ENCODE measurements around the gene B4GALNT2.

B4GALNT2 gene

DNA sequence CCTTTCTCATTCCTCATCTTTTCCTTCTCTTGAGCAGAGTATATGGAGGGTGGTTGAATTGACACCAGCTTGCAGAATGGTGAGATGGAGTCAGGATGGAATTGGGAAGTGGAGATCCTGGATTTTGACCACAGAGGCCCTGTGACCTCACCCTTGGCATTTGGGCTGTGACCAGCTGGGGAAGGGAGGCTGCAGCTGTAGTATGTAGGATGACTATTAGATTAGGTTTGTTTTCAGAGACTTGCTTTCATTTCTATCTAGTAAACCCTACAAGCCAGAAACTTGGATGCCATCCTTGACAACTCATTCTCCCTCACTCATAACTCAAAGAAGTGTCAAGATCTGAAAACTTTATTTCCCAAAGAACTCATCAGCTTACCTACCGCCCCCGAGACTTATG lies 71.9 kb downstream of the B4GALNT2 start:
- Histone ChIP-seq H3K4me1 (ENCODE audit: insufficient read depth, low read length, poor library complexity, severe bottlenecking) (peaks cover 14% of the 10 kb centered on the region), H3F3A (ENCODE audit: low read depth) (no peaks in the 10 kb centered on the region), H4K20me1 (ENCODE audit: insufficient read depth, low read length, poor library complexity, severe bottlenecking) (no peaks in the 10 kb centered on the region), H3K36me3 (ENCODE audit: insufficient read depth, low read length) (no peaks in the 10 kb centered on the region), H3K27me3 (ENCODE audit: insufficient read depth, low read length, poor library complexity, severe bottlenecking) (no peaks in the 10 kb centered on the region), H3K9me3 (ENCODE audit: insufficient read depth, low read depth, low read length) (no peaks in the 10 kb centered on the region), H3K4me3 (ENCODE audit: low read length, poor library complexity, severe bottlenecking) (no peak overlapping the region), H3K4me2 (ENCODE audit: low read depth, low read length, poor library complexity, severe bottlenecking) (no peak overlapping the region), H3K79me2 (ENCODE audit: insufficient read depth, low read length) (no peaks in the 10 kb centered on the region), H2AFZ (ENCODE audit: low read length) (no peak overlapping the region), H3K9me2 (replicated peaks; ENCODE audit: low read depth, low read length) (no peaks in the 10 kb centered on the region), H3K9ac (ENCODE audit: low read depth, low read length, poor library complexity, severe bottlenecking) (no peak overlapping the region)
- TF ChIP-seq EZH2phosphoT487 (IDR thresholded peaks at IDR 0.05; ENCODE audit: borderline replicate concordance): no peak
- TF ChIP-seq, protein P1, sequence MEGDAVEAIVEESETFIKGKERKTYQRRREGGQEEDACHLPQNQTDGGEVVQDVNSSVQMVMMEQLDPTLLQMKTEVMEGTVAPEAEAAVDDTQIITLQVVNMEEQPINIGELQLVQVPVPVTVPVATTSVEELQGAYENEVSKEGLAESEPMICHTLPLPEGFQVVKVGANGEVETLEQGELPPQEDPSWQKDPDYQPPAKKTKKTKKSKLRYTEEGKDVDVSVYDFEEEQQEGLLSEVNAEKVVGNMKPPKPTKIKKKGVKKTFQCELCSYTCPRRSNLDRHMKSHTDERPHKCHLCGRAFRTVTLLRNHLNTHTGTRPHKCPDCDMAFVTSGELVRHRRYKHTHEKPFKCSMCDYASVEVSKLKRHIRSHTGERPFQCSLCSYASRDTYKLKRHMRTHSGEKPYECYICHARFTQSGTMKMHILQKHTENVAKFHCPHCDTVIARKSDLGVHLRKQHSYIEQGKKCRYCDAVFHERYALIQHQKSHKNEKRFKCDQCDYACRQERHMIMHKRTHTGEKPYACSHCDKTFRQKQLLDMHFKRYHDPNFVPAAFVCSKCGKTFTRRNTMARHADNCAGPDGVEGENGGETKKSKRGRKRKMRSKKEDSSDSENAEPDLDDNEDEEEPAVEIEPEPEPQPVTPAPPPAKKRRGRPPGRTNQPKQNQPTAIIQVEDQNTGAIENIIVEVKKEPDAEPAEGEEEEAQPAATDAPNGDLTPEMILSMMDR (conservative IDR thresholded peaks at IDR 0.05; ENCODE audit: low read length): no peak

DNA sequence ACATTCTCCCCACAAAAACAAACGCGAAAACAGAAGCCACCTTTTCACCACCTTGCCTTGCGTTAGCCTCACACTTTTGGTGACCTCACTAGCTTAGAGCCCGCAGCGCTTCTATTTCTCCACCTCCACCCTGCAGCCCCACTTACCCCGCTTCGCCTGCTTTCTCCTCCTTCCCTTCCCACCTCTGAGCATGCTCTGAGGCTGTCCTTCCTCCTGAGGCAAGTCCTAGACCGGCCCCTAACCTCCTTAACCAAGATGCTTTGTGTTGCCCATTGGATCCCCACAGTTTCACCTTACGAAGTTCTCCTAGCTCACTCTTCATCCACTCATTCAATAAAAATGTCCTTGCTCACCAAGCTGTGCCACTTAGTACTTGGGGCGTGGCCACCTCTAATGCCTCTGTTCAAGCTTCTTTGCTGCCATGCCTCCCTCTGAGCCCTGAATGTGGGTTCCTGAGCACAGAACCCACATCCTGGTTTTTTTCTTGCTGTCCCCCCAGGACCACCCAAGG lies 76.5 kb downstream of the B4GALNT2 start:
- H3K9ac ChIP-seq (ENCODE audit: low read depth, low read length, poor library complexity, severe bottlenecking): peak overlapping the region; percentile 83
- H2AFZ ChIP-seq (ENCODE audit: low read length): no peak overlapping the region
- peaks cover 51% of the 10 kb centered on the region for H3K4me1 ChIP-seq (ENCODE audit: insufficient read depth, low read length, poor library complexity, severe bottlenecking)
- TF ChIP-seq, protein P1 (conservative IDR thresholded peaks at IDR 0.05; ENCODE audit: low read length): no peak
- TF ChIP-seq EZH2phosphoT487 (IDR thresholded peaks at IDR 0.05; ENCODE audit: borderline replicate concordance): no peak
- H3K9me3 ChIP-seq (ENCODE audit: insufficient read depth, low read depth, low read length): no peaks in the 10 kb centered on the region
- no peaks in the 10 kb centered on the region for H4K20me1 ChIP-seq (ENCODE audit: insufficient read depth, low read length, poor library complexity, severe bottlenecking)
- H3K9me2 ChIP-seq (replicated peaks; ENCODE audit: low read depth, low read length): no peaks in the 10 kb centered on the region
- peak overlapping the region; percentile 82 for H3K4me3 ChIP-seq (ENCODE audit: low read length, poor library complexity, severe bottlenecking)
- H3F3A ChIP-seq (ENCODE audit: low read depth): no peaks in the 10 kb centered on the region
- peak overlapping the region; percentile 97 for H3K4me2 ChIP-seq (ENCODE audit: low read depth, low read length, poor library complexity, severe bottlenecking)
- H3K27me3 ChIP-seq (ENCODE audit: insufficient read depth, low read length, poor library complexity, severe bottlenecking): no peaks in the 10 kb centered on the region
- H3K79me2 ChIP-seq (ENCODE audit: insufficient read depth, low read length): peaks cover 37% of the 10 kb centered on the region
- no peaks in the 10 kb centered on the region for H3K36me3 ChIP-seq (ENCODE audit: insufficient read depth, low read length)

DNA sequence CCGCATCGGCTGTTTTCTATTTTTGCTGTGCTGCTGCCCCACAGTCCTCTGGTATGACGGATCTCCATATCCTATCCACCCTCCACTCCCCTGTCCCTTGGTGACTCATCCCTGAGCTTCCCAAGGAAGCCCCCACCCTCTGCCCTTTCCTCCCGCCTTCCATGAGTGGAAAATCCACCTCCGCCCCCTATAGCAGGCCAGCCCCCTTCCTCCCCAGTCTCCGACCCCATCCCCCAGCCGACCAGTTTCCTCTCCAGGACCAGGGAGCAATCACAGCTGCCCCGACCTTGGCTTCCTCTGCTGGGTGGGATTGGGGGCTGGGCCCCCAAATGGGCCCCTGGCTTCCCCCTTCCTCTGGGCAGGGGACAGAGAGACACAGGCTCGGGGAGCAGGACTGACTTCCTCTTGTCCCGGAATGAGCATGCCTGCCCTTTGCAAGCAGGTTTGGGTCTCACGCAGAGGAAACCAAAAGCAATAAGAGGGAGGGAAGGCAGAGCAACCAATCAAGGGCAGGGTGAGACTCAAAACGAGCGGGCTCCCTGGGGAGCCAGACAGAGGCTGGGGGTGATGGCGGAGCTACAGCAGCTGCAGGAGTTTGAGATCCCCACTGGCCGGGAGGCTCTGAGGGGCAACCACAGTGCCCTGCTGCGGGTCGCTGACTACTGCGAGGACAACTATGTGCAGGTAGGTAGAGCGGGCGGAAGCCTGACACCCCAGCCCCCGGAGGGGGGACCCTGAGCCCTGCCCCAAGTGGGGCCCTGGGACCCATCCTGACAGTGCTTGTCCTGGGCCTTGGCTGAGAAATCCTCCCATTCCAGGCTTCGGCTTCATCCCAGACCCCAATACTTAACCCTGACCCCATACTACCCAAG lies 77.8 kb downstream of the B4GALNT2 start, which contains the start of the genes ABI3 and GNGT2:
Gene ABI3, plus strand, starts transcription at position 550 of the 872 bp plus-strand sequence. Its CDS starts 18 bp downstream, at position 568.
Gene GNGT2, minus strand, starts transcription at position 417 of the 872 bp plus-strand sequence. CDS start 3,152 bp downstream, outside the sequence.
- Histone ChIP-seq H3K9me3 (ENCODE audit: insufficient read depth, low read depth, low read length) (no peaks in the 10 kb centered on the region), H3F3A (ENCODE audit: low read depth) (no peaks in the 10 kb centered on the region), H3K79me2 (ENCODE audit: insufficient read depth, low read length) (peaks cover 47% of the 10 kb centered on the region), H2AFZ (ENCODE audit: low read length) (peak within 1 kb of the TSS; percentile 32), H4K20me1 (ENCODE audit: insufficient read depth, low read length, poor library complexity, severe bottlenecking) (no peaks in the 10 kb centered on the region), H3K27me3 (ENCODE audit: insufficient read depth, low read length, poor library complexity, severe bottlenecking) (no peaks in the 10 kb centered on the region), H3K36me3 (ENCODE audit: insufficient read depth, low read length) (no peaks in the 10 kb centered on the region), H3K4me3 (ENCODE audit: low read length, poor library complexity, severe bottlenecking) (peak within 1 kb of the TSS; percentile 82), H3K4me2 (ENCODE audit: low read depth, low read length, poor library complexity, severe bottlenecking) (peak within 1 kb of the TSS; percentile 97), H3K4me1 (ENCODE audit: insufficient read depth, low read length, poor library complexity, severe bottlenecking) (peaks cover 59% of the 10 kb centered on the region), H3K9ac (ENCODE audit: low read depth, low read length, poor library complexity, severe bottlenecking) (peak within 1 kb of the TSS; percentile 83), H3K9me2 (replicated peaks; ENCODE audit: low read depth, low read length) (no peaks in the 10 kb centered on the region)
- TF ChIP-seq, protein P1 (conservative IDR thresholded peaks at IDR 0.05; ENCODE audit: low read length): no peak
- TF ChIP-seq EZH2phosphoT487 (IDR thresholded peaks at IDR 0.05; ENCODE audit: borderline replicate concordance): no peak
